Activated CD4-positive, alpha-beta T cell treated with anti-CD3 and anti-CD28 coated beads, Interleukin-2, amount 50 U/mL, for 24 hours (primary cell): ENCODE data around the gene RIC8A.
"Not testable (repeated sequence)": the region's sequence is repeated elsewhere in the genome, so short reads cannot be mapped to it uniquely, and the experiment has no call there.

Experiments used
- DNase-seq, 2 donors: peaks; one replicate each; pipeline ENCODE4 v3.0.0-alpha.2; 2020; ENCODE audit warnings: low read depth in 1 of 2, low spot score in 1 of 2

Gene RIC8A

DNA sequence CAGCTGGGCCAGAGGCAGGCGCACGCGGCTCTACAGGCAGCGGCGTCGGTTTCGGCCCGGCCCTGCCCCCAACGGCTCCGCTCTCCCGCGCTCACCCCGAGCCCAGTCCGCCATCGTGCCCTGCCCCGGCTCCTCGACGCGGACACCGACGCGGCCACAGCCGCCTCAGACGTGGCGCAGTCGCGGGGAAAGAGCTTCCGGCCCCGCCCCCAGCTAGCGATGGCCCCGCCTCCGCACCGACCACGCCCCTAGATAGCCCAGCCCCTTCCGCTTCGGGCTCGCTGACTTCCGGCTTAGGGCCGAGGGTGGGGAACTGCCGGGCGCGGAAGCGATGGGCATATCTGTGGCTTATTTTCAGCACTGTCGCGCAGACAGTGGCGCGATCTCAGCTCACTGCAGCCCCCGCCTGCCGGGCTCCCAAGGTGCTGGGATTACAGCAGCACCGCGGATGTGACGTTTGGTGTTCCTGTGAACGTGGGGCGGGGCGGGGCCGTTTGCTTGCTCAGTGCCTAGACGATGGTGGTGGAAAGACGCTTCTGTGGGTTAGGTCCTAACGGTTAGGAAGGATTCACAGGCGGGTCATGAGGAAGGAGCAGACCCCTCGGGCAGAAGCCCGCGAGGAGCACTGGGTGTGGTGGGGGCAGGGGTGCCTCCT, at the start of gene RIC8A, which contains the start of gene BET1L:
TSS of gene RIC8A (plus strand) at position 501 of the 655 bp plus-strand sequence. CDS start 1,147 bp downstream, outside the sequence.
TSS of gene BET1L (minus strand) at position 192 of the 655 bp plus-strand sequence. CDS start at position 114, 78 bp downstream.
- DNase-seq, result peak; percentile 95 to 96

GRCh38 chr11:180242-180641, 27.3 kb upstream of the RIC8A start:
- DNase-seq, result not testable (repeated sequence)

GRCh38 chr11:189200-189783, 18.2 kb upstream of the RIC8A start:
- DNase-seq, result not testable (repeated sequence)

DNA sequence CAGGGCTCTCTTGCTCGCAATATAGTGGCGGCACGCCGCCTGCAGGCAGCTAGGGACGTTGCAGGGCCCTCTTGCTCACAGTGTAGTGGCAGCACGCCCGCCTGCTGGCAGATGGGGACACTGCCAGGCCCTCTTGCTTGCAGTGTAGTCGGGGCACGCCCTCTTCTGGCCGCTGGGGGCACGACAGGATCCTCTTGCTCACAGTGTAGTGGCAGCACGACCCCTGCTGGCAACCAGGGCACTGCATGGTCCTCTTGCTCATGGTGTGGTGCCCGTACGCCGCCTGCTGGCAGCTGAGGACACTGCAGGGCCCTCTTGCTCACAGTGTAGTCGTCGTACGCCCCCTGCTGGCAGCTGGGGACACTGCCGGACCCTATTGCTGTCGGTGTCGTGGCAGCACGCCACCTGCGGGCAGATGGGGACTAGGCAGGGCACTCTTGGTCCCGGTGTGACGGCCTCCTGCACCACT, 17.6 kb upstream of the RIC8A start:
- not testable (repeated sequence) for DNase-seq

DNA sequence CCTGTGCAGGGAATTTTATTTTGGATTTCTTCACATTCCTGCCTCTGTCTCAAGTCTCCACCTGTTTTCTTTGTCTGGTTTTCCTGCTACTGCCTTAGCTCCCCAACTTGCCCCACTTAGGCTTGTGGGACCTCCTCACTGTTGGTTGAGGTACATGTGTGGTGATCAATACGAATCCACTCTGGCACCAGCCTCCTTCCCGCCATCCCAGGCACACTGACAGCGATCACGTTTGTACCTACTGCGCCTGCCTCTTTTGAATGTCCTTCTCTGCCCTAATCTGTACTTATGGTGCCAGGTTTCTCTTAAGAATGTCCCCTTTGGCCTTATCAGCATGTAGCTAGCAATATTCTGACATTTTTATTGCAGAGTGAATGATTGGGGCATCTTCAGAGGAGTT, 17.0 kb upstream of the RIC8A start:
- not testable (repeated sequence) for DNase-seq

DNA sequence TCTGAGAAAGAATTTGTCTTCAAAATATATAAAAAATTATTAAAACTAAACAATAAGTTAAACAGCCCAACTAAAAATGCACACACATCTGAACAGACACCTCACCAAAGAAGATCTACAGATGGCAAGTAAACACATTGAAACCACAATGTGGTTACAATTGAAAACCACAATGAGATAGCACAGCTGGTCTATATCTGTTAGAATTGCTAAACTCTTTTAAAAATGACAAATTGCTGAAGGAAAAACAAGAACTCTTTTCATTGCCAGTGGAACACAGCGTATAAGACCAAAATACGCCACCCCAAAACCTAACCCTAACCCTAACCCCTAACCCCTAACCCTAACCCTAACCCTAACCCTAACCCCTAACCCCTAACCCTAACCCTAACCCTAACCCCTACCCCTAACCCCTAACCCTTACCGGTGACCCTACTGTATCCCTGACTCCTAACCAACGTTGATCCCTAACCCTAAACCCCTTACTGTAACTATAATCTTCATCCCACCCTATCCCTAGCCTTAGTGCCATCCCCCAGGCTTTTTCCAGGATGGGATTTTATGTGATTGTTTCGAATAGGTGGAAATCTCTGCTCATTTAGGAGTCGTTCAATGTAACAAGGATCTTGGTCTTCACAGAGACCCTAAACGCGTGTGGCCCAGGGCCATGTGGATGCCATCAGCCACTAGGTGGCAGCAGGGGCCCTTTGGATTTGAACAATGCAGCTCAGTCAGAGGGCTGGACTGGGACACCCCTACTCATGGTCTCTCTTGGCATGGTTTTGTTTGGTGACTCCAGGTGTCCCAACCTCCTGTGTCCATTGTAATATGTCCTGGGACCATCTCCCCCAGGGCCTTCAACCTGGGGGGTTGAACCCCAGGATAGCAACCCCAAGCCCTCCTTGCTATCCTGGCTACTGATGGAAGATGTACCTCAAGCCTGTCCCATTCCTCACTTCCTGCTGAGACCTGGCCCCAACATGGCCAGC, 15.7 kb upstream of the RIC8A start:
- not testable (repeated sequence) for DNase-seq

- DNase-seq, result not testable (repeated sequence)
Observed at GRCh38 chr11:192674-193128, 14.8 kb upstream of the RIC8A start, which contains the start of gene SCGB1C1. TSS of gene SCGB1C1 (plus strand) at chr11:193078. CDS start at chr11:193100, 22 bp downstream.

DNA sequence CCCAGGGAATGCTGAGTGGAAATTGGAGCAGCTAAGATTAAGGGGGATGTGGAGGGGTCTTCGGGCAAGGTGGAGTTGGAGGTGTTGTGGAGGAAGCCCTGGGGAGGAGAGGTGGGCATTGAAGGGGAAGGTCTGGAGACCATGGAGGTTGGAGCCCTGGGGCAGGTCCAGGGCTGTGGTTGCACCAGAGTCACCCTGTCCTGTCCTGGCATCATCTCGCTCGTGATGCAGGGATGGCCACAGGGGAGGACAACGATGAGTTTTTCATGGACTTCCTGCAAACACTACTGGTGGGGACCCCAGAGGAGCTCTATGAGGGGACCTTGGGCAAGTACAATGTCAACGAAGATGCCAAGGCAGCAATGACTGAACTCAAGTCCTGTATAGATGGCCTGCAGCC, 14.0 kb upstream of the RIC8A start:
- not testable (repeated sequence) for DNase-seq

- no peak for DNase-seq
Observed at GRCh38 chr11:196786-197731, 10.4 kb upstream of the RIC8A start.

DNA sequence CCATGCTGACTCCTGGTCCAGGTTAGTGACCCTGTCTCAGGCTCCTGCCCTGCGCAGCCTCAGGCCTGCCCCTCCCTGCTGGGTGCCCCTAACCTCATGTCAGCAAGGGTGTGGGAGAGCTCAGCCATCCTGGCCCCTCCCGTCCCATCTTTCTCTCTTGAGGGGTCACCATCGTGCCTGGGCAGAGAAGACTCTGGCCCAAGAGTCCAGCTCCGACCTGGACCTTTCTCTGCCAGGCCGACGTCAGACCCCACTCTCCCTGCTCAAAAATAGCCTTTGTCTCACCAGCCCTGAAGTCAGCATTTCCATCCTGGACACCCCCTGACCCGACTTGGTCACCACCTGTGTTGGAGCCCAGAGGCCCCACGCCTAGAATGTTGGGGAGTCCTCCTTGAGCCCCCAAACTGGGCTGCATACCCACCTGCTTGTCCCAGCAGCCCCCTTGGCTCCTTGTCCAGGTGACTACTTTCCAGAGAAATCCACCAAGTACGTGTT, 9.7 kb upstream of the RIC8A start:
- no peak for DNase-seq

DNA sequence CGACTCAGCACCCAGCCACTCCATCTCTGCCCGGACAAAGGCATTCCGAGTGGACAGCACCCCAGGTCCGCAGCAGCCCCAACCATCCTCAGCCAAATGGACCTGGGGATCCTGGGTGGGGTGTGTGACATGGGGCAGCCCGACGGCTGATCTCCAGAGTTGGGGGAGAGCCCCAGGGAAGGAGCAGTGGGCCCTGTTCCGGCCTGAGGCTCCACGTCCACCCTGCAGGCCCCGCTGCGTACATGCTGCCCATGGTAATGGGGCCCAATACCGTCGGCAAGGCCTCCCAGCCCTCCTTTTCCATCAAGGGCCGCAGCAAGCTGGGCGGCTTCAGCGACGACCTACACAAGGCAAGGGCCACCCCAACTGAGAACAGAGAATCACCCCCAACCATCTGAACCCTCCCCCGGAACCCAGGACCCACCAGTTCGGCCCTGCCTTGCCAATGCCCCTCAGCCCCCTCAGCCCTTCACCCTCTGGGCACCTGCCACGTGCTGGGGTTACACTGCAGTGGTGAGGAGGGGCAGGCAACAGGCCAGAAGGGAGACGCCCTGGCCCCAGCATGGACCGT, 9.2 kb upstream of the RIC8A start:
- no peak for DNase-seq

- no peak for DNase-seq
Observed at GRCh38 chr11:199004-199581, 8.4 kb upstream of the RIC8A start.

- DNase-seq, result no peak
Observed at GRCh38 chr11:199782-200181, 7.7 kb upstream of the RIC8A start.

- DNase-seq, result no peak
Observed at GRCh38 chr11:200224-201003, 7.1 kb upstream of the RIC8A start.

DNA sequence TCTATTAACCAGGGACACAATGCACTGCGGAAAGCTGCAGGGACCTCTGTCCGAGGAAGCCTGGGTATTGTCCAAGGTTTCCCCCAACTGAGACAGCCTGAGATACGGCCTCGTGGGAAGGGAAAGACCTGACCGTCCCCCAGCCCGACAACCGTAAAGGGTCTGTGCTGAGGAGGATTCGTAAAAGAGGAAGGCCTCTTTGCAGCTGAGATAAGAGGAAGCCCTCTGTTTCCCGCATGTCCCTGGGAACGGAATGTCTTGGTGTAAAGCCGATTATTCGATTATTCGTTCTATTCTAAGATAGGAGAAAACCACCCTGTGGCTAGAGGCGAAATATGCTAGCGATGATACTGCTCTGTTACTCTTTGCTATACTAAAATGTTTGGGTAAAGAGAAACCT, 5.5 kb upstream of the RIC8A start:
- no peak for DNase-seq

DNA sequence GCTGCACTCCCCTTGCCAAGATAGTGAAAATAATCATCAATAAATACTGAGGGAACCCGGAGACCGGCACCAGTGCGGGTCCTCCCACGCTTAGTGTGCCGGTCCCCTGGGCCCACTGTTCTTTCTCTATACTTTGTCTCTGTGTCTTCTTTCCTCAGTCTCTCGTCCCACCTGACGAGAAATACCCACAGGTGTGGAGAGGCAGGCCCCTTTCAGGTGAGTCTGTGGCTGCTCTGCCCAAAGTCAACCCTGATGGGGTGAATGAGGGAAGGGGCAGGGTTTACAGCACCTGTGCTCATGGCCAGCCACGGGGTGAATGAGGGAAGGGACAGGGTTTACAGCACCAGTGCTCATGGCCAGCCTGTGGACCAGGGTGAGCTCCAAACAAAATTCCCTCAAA, 5.0 kb upstream of the RIC8A start:
- no peak for DNase-seq

DNA sequence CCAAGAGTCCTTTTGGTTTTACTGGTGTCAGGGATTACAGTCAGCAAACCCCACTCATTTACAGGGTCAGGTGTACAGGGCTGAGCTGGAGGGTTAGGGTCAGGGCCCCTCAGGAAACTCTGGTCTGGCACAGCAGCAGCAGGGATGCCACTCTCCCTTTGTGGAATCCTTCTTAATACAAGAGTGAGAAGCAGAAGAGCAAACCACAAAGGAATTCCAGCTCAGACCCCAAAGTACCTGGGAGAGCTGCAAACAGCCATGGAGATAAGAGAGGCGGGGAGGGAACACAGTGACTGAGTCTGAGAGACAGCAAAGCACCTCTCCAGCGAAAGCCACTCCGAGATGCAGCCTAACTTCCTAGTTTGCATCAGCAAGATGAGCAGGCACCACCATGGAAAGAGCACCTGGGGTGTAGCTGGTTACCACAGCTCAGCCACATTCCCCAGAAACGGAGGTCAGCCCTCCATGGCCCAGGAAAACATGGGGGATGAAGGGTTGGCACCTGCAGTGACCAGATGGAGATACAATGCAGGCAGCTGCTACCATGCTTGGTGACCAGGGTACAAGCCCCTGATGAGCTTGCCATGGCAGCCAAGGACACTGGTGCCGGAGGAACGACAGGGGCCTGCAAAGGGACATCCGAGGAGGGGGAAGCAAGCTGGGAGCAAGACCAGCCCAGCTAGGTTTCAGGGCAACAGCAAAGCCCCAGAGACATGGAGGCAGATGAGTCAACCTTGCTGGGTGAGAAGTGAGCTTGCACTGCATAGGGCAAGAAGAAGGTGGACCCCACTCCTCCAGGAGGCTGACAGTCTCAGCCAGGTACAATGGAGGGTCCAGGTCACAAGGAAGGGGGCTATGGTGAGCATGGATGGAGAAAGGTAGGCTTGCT, 4.2 kb upstream of the RIC8A start:
- DNase-seq, result no peak
